DND-41 (cell line): ENCODE results near the gene HECW1.

Experiments used
- ATAC-seq: fragments of 200-7000 bp; cut with Tn5 transposase; 3 replicates; pipeline ENCODE4 v1.9.1; 2021; ENCODE audit warnings: low read depth; ENCODE audit not compliant: insufficient read depth
- DNase-seq: peaks from one replicate; pipeline ENCODE4 v3.0.0-alpha.2; 2020
- H2AFZ ChIP-seq: 2 replicates; pipeline ENCODE4 v1.6.0; 2012; ENCODE audit warnings: low read depth, low read length
- H3K27ac ChIP-seq: 2 replicates; pipeline ENCODE4 v1.5.1; 2012; ENCODE audit warnings: low read length, inconsistent platforms
- H3K27me3 ChIP-seq: fragments of 200-600 bp; sonication (generic); 2 replicates; pipeline ENCODE4 v1.6.0; 2012; ENCODE audit warnings: low read length, mild to moderate bottlenecking, inconsistent platforms; ENCODE audit not compliant: insufficient read depth, poor library complexity
- H3K36me3 ChIP-seq: 2 replicates; pipeline ENCODE4 v1.5.1; 2012; ENCODE audit warnings: low read length, inconsistent platforms; ENCODE audit not compliant: insufficient read depth
- H3K4me1 ChIP-seq: 2 replicates; pipeline ENCODE4 v1.5.1; 2012; ENCODE audit warnings: mild to moderate bottlenecking, low read length; ENCODE audit not compliant: insufficient read depth
- H3K4me2 ChIP-seq: 2 replicates; pipeline ENCODE4 v1.6.0; 2012; ENCODE audit warnings: mild to moderate bottlenecking, moderate library complexity, low read length, inconsistent platforms; ENCODE audit not compliant: insufficient read depth
- H3K4me3 ChIP-seq, 2 experiments: fragments of 200-600 bp in 1 of 2; shearing (Covaris generic) in 1 of 2; 2 replicates each; pipeline ENCODE4 v1.5.1; 2012 to 2016; ENCODE audit warnings: inconsistent platforms in 2 of 2, low read length in 2 of 2, mild to moderate bottlenecking in 2 of 2, low read depth in 1 of 2, moderate library complexity in 1 of 2
- H3K79me2 ChIP-seq: 2 replicates; pipeline ENCODE4 v1.6.0; 2012; ENCODE audit warnings: low read length, inconsistent platforms; ENCODE audit not compliant: insufficient read depth
- H3K9ac ChIP-seq: 2 replicates; pipeline ENCODE4 v1.6.0; 2012; ENCODE audit warnings: low read depth, mild to moderate bottlenecking, inconsistent platforms, low read length, moderate library complexity
- H3K9me3 ChIP-seq: 2 replicates; pipeline ENCODE4 v1.5.1; 2012; ENCODE audit warnings: low read length, moderate library complexity, mild to moderate bottlenecking, inconsistent platforms; ENCODE audit not compliant: insufficient read depth, severe bottlenecking
- H4K20me1 ChIP-seq: 2 replicates; pipeline ENCODE4 v1.6.0; 2012; ENCODE audit warnings: low read length; ENCODE audit not compliant: insufficient read depth
- CTCF ChIP-seq: IDR thresholded peaks from 2 replicates; pipeline ENCODE4 v1.5.1; 2012; ENCODE audit warnings: borderline replicate concordance, low read length, moderate library complexity, mild to moderate bottlenecking; ENCODE audit not compliant: poor library complexity, severe bottlenecking; ENCODE audit errors: extremely low read depth
- EZH2 ChIP-seq: IDR thresholded peaks from 3 replicates; pipeline ENCODE4 v1.6.1; 2012; ENCODE audit warnings: borderline replicate concordance, low read depth, mild to moderate bottlenecking, moderate library complexity, low read length, inconsistent platforms; ENCODE audit not compliant: severe bottlenecking

The HECW1 gene

GRCh38 chr7:43198016-43198415 is 85.6 kb downstream of the HECW1 start:
- no peak for ATAC-seq
- Histone ChIP-seq H3K4me1 (no peaks in the 10 kb centered on the region), H3K27ac (no peak overlapping the region), H3K36me3 (no peaks in the 10 kb centered on the region), H3K9me3 (no peaks in the 10 kb centered on the region), H3K4me3 (no peak overlapping the region), H3K9ac (no peak overlapping the region), H3K27me3 (peaks cover 25% of the 10 kb centered on the region), H3K4me2 (no peak overlapping the region), H3K79me2 (no peaks in the 10 kb centered on the region), H2AFZ (no peak overlapping the region), H4K20me1 (no peaks in the 10 kb centered on the region)
- DNase-seq: no peak
- no peak for TF ChIP-seq EZH2
- TF ChIP-seq CTCF: no peak

- no peak overlapping the region for H3K27ac ChIP-seq
- H2AFZ ChIP-seq: no peak overlapping the region
- H3K9ac ChIP-seq: no peak overlapping the region
- no peaks in the 10 kb centered on the region for H3K79me2 ChIP-seq
- no peaks in the 10 kb centered on the region for H3K9me3 ChIP-seq
- H3K27me3 ChIP-seq: peaks cover 25% of the 10 kb centered on the region
- H3K4me3 ChIP-seq: no peak overlapping the region
- no peak overlapping the region for H3K4me2 ChIP-seq
- H3K4me1 ChIP-seq: no peaks in the 10 kb centered on the region
- ATAC-seq (no peak), DNase-seq (no peak)
- H3K36me3 ChIP-seq: no peaks in the 10 kb centered on the region
- no peaks in the 10 kb centered on the region for H4K20me1 ChIP-seq
- TF ChIP-seq CTCF (no peak), EZH2 (no peak)
Observed at GRCh38 chr7:43198599-43199090, 86.2 kb downstream of the HECW1 start.

GRCh38 chr7:43199371-43200160 is 87.1 kb downstream of the HECW1 start:
- TF ChIP-seq CTCF (no peak), EZH2 (no peak)
- H3K4me3 ChIP-seq: no peak overlapping the region
- DNase-seq: no peak

More at GRCh38 chr7:43199371-43200160, 87.1 kb downstream of the HECW1 start:
- Histone ChIP-seq H2AFZ (no peak overlapping the region), H3K4me2 (no peak overlapping the region), H3K79me2 (no peaks in the 10 kb centered on the region), H3K4me1 (no peaks in the 10 kb centered on the region), H4K20me1 (no peaks in the 10 kb centered on the region), H3K27me3 (peaks cover 25% of the 10 kb centered on the region), H3K9me3 (no peaks in the 10 kb centered on the region), H3K36me3 (no peaks in the 10 kb centered on the region), H3K9ac (no peak overlapping the region), H3K27ac (no peak overlapping the region)
- no peak for ATAC-seq
